ENCODE data around the gene TMEM52B. TPM values are rescaled to one million over a fixed set of nuclear protein-coding genes. Genes with fewer than 3 reads are reported as not detected.

The TMEM52B gene
- total RNA-seq, 1 donor from 2014 or later, result not detected

GRCh38 chr12:10238526-10238925 lies 59.7 kb downstream of the TMEM52B start:
- DNase-seq (ENCODE audit: extremely low spot score, unreplicated experiment), result no peak
- TF ChIP-seq, protein P1, sequence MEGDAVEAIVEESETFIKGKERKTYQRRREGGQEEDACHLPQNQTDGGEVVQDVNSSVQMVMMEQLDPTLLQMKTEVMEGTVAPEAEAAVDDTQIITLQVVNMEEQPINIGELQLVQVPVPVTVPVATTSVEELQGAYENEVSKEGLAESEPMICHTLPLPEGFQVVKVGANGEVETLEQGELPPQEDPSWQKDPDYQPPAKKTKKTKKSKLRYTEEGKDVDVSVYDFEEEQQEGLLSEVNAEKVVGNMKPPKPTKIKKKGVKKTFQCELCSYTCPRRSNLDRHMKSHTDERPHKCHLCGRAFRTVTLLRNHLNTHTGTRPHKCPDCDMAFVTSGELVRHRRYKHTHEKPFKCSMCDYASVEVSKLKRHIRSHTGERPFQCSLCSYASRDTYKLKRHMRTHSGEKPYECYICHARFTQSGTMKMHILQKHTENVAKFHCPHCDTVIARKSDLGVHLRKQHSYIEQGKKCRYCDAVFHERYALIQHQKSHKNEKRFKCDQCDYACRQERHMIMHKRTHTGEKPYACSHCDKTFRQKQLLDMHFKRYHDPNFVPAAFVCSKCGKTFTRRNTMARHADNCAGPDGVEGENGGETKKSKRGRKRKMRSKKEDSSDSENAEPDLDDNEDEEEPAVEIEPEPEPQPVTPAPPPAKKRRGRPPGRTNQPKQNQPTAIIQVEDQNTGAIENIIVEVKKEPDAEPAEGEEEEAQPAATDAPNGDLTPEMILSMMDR (IDR thresholded peaks at IDR 0.05), result no peak
- Mint-ChIP-seq H3K9me3 (ENCODE audit: unreplicated experiment) (no peaks in the 10 kb centered on the region), H3K4me1 (ENCODE audit: unreplicated experiment) (no peaks in the 10 kb centered on the region), H3K36me3 (ENCODE audit: unreplicated experiment) (peaks cover 3% of the 10 kb centered on the region), H3K4me3 (ENCODE audit: unreplicated experiment) (no peak overlapping the region), H3K27me3 (ENCODE audit: unreplicated experiment) (peaks cover 4% of the 10 kb centered on the region), H3K27ac (ENCODE audit: unreplicated experiment) (no peak overlapping the region)

DNA sequence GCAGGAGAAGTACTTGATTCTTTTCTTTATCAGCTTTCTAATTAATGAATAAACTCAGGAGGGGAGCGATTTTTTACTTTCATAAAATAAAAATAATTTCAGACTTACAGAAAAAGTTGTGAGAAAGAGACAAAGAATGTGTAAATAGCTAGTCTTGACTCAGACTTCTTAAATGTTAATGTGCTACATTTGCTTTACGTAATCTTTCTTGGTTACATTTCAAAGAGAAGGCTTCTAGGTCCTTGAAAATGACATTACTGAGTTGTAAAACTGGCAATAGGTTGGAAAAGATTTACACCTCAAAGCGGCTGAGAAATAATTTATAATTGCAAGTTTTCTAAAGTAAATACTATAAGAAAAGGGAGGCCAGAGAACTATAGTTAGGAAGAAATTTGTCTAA lies 62.5 kb downstream of the TMEM52B start:
- H3K36me3 Mint-ChIP-seq (ENCODE audit: unreplicated experiment), result no peaks in the 10 kb centered on the region
- peaks cover 8% of the 10 kb centered on the region for H3K27me3 Mint-ChIP-seq (ENCODE audit: unreplicated experiment)
- H3K27ac Mint-ChIP-seq (ENCODE audit: unreplicated experiment), result no peak overlapping the region
- H3K9me3 Mint-ChIP-seq (ENCODE audit: unreplicated experiment), result no peaks in the 10 kb centered on the region
- H3K4me1 Mint-ChIP-seq (ENCODE audit: unreplicated experiment), result no peaks in the 10 kb centered on the region
- DNase-seq (ENCODE audit: extremely low spot score, unreplicated experiment), result no peak
- TF ChIP-seq, protein P1 (IDR thresholded peaks at IDR 0.05), result no peak
- H3K4me3 Mint-ChIP-seq (ENCODE audit: unreplicated experiment), result no peak overlapping the region

Other genes starting within 250 kb of the TMEM52B start
- not detected in 2 replicates for gene CLEC2A, start 246.7 kb upstream of the TMEM52B start, total RNA-seq
- gene CLEC12A, start 207.6 kb upstream of the TMEM52B start, total RNA-seq, result not detected in 2 replicates
- not detected in 2 replicates for gene CLEC1B, start 179.9 kb upstream of the TMEM52B start, total RNA-seq
- not detected in 2 replicates for gene CLEC12B, start 168.4 kb upstream of the TMEM52B start, total RNA-seq
- not detected in 2 replicates for gene CLEC9A, start 148.3 kb upstream of the TMEM52B start, total RNA-seq
- not detected in 2 replicates for gene CLEC1A, start 80.0 kb upstream of the TMEM52B start, total RNA-seq
- not detected in 2 replicates for gene CLEC7A, start 48.8 kb upstream of the TMEM52B start, total RNA-seq
- gene OLR1, start 6.9 kb upstream of the TMEM52B start, total RNA-seq, result not detected in 2 replicates
- gene GABARAPL1, start 33.8 kb downstream of the TMEM52B start, total RNA-seq, result 72.3 and 74.7 TPM in 2 replicates
- 0.03 and 0.37 TPM in 2 replicates for gene KLRD1, start 128.8 kb downstream of the TMEM52B start, total RNA-seq
- 3.2 and 4.9 TPM in 2 replicates for gene KLRK1, start 211.0 kb downstream of the TMEM52B start, total RNA-seq
- gene KLRC4, start 230.7 kb downstream of the TMEM52B start, total RNA-seq, result 3.1 and 3.3 TPM in 2 replicates
- gene KLRC3, start 241.6 kb downstream of the TMEM52B start, total RNA-seq, result 4.9 and 6.7 TPM in 2 replicates

Data from osteocyte (in vitro differentiated cells).